ENCODE results near the gene TFF2.

Gene TFF2

DNA sequence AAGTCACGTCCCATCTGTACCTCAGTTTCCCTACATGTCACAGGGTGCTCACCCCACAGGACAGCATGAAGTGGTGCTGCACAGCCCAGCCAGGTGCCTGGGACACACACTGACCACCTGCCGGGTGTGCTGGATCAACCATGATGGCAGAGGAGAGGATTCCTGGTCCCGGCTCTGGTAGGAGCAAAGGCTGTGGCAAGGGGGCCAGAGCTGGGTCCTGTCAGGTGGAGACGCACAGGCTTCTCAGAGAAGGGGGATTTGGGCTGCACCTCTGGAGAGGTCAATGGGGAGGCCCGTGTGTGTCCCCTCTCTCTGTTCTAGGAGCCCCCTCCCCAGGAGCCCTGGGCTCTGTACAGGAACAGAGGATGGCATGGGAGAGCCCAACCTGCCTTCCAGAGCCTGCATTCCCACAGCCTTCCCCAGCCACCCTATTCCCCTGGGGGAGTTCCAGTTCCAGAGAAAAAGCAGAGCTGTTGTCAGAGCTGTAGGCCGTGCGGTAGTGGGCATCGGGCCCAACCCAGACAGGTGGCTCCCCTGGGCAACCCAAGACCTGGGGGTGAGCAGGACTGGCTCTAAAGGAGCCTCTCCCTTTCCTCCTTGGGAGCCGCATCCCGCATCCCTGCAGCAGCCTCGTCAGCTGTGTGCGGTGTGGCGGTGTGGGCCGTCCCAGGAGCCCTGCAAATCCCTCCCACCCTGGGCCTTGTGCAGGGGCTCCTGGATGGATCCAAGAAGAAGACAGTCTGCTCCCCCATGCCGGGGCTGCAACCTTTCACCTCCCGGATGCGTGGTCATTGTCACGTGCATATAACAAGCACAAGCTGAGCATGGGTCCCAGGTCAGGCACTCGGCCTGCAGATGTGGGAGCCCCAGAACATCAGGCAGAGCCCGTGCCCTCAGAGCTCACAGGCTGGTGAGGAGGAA is 32.7 kb downstream of the TFF2 start:
- no peak for DNase-seq

DNA sequence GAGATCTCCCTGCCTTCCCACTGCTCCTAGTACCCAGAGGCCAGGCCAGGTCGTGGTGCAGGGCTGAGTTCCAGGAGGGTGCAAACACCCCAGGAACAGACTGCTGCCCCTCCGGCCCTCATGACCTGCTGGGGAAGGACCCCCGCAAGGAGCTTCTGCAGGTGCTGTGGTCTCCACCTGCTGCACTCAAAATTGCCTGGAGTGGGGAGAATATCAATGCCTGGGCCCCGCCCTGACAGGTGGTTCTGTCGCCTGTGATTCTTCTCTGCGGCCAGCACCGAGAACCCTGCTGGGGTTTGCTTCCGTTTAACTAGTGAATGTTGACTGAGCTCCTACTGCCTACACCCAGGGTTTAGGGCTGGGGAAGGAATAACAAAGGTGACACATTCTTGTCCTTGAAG is 33.5 kb downstream of the TFF2 start:
- DNase-seq, result no peak

DNA sequence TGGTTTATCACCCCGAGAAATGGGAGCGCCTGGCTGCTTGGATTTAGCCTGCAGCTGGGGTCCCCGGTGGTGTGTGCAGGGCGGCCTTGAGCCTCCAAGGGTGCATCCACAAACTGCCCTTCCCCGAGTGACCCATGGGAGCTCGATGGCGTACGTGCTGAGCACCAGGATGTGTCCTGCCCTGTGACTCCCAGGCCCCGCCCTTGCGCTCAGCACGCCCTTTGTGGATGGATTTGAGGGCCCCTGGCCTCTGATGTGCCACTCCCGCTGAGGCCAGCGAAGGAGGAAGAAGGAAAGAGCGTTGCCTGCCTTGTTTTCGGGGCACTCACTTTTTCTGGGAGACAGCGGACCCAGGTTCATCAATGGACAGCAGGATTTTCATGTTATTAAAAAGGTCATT is 33.9 kb downstream of the TFF2 start:
- DNase-seq, result no peak

DNA sequence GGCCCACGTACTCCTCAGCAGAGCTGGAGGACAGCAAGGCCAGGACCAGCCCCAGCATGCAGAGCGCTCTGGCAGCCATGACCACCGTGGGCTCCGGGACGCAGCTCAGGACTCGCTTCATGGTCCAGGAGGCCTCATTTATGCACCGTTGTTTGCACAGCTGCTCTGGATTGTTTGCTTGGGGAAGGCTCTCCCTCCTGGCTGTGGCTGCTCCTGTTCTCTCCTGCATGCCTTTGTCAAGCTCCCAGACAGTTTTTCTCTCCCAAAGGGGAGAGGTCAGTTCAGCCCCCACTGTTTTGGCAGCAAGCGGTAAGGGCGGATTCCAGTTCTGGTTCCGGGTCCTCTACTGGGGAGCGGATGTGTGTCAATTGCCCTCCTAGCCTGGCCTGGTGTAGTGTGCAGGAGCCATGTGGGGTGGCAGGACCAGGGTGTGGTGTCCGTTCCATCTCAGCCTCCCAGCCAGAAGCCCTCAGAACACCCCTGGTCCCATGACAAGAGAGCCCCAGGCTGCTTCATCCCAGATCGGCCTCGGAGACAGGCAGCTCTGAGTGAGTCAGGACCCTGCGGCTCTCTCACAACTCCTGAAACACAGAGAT is 35.4 kb downstream of the TFF2 start, which contains the start of gene TFF3:
TFF3 (minus strand) TSS at position 114 of the 596 bp plus-strand sequence; CDS start at position 79, 35 bp downstream.
- peak; percentile 47 for DNase-seq

DNA sequence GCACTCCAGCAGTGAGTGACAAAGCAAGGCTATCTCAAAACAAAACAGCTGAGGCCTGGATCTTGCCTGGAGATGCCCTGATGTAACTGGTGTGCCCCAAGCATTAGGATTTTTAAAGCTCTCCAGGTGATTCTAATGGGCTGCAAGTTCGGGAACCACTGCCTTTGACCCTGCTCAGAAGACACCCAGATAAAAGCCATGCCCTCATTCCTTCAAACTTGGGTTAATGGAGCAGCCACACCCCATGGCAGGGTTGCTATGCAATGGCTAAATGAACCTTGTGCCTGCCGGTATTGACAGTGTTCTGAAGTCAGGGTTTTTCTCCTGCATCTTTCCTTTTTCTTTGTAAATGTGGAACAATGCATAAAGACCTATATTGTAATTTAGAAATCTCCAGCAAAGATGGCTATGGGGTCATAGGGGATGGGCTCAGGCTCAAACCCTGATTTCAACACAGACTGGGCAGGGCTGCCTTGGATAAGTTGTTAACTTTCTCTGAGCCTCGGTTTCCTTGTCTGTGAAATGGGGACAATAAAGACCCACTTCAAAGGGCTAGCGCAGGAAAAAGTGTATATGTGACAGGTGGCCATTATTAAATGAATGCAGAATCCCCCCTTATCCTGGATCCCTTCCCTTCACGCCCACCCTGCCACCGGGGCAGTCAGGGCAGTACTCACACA is 36.0 kb downstream of the TFF2 start:
- DNase-seq, result no peak

DNA sequence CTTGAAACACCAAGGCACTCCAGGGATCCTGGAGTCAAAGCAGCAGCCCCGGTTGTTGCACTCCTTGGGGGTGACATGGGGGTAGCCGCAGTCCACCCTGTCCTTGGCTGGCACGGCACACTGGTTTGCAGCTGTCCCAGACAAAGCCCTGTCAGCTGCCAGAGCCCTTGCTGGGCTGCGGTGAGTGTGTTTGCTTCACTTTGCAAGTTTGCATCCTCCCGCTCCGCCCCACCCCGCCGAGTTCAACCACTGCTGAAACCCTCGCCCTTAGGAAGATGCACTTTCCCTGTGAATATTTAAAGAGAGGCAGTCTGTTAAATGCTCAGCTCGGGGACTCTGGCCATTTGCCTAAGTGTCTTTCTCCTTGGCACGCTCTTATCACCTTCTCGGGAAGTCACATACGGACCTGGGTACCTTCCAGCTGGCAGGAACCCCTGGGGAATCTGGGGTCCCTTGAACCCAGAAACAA is 37.3 kb downstream of the TFF2 start:
- DNase-seq, result no peak

DNA sequence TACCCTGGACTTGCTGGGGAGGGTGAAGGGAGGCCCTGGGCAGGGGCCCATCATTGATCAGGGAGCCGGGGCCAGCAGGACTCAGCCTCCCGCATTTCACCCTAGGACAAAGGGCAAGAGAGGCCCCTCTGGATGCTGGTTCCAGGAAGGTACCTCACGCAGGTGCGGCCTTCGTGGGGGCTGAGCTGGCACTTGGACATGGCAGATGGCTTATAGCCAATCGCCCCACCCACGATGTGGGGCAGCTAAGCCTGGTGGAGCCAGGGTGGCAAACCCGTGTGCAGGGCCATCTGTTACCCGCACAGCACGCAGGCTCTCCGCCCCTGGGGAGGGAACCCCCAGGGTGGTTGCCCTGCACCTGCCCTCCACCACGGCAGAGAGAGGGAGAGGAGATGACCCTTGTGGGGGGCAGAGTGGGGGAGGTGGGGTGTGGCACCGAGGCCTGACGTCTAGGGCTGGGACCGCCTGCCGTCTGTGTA is 38.1 kb downstream of the TFF2 start:
- DNase-seq, result no peak

DNA sequence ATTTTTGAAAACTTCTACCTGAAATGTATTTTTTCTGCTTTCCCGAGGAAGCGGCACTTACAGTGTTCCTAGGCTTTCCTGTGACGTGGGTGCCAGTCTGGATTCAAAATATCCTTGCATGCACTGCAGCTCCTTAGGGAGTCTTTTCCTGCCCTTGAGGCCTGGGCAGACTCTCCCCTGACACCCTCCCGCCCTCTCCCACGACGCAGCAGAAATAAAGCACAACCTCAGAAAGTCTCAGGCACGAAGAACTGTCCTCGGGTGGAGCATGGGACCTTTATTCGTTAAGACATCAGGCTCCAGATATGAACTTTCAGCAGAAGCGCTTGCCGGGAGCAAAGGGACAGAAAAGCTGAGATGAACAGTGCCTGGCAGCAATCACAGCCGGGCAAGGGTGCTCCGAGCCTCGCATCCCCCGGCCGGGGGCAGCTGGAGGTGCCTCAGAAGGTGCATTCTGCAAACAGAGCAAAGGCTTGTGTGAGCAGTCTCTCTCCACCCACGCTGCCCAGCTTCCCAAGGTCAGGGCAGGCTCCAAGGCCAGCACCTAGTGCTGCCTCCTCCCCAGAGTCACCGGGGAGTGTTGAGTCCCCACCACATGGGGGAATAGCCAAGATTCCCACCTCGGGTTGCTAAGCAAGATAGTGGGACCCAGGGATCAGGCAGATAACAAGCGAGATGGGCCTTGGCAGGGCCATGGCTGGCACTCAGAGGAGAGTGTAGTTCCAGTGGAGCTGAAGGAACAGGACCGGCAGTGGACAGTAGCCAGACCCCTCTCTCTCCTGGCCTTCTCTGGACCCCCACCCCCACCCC is 38.8 kb downstream of the TFF2 start:
- peak; percentile 41 for DNase-seq

DNA sequence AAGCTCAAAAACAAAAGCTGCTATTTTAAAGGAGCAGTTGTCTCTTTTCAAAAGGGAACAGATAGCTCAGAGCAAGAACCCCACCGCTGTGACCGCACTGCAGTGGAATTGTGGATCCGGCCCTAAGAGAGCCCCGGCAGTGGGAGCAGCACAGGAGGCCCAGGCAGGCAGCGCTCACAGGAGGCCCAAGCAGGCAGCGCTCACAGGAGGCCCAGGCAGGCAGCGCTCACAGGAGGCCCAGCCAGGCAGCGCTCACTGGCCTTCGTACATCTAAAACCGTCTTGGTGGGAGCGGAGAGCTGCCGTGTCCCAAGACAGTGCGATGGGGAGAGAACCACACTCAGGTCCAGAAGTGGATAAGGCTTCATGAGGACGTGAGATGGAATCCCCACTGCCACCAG is 39.6 kb downstream of the TFF2 start:
- DNase-seq, result peak; percentile 41

DNA sequence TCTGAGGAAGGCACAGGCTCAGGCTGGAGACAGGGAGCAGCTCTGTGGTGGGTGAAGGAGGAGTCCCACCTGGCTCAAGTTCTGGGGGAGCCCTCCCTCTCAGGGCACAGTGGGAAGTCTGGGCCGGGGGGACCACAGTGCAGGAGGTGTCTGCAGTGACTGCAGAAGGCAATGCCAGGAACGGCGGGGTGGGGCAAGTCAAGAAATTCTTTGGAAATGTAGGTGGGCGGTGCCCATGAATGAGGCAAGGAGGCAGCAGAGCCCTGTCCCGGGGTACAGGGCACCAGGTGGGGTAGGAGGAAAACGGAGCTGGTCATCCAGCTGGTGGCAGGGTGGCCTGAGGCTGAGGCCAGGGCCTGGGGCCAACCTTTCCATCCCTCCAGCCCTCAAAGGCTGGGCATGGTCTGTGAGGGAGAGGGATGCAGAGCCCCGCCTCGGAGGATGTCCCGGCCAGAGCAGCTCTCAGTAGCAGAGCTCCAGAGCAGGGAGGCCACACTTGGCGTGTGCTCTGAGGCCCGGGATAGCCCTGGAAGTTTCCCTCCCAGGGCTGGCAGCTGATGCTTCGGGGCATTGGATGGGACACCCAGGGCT is 40.3 kb downstream of the TFF2 start:
- peak; percentile 42 for DNase-seq

DNA sequence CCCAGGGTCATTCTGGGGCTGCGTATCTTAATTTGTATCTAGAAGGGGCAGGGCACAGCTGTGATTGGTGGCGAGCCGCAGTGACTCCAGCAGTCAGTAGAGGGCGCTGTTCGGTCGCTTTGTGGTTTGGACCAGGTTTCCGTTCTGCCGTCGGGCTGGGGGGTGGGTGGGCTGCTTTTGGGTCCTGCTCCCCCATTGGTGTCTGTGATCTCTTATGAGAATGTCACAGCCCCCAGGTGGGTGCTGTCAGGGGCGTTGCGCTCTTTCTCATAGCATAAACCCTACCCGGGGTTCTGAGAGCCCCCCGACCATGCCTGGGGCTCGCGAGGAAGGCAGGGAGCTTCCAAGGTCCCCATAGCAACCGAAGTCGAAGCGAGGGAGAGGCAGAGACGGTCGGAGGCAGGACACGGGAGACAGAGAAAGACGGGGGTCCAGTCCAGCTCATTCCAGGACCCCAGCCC is 41.0 kb downstream of the TFF2 start:
- DNase-seq, result peak; percentile 75

DNA sequence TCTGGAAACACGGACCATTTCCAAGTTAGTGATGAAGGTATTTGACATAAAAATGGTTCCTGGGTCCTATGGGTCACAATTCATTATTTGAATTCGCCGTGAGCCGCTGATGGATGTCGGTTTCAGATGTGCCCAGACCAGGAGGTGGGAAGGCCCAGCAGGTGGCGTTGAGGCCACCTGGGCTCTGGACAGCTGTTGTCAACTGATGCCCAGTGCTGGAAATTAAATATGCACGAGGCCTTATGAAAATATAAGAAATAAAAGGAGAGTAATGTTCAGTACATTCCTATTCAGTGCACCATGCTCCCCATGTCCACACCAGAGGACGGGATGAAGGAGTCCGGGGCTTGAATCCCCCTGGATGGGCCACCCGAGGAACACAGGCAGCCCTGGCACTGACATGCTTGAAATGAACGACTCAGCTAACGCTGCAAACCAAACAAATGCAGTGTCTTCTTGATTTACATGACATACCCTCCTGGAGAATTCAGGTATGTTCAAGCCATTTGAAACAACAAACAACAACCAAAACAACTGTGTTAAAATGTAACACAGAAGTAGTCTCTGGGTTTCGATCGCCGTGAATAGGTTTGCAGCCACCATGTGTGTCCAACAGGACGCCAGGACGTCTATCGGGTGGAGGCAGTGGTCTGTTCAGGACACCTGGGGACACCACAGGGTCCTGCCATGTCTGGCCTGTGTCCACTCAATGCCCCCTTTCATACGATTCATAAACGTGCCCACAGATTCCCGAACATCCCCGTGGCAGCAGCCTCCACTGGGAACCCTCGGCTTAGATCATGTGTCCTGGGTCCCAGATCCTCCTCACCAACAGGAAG is 41.7 kb downstream of the TFF2 start:
- DNase-seq, result peak; percentile 34

DNA sequence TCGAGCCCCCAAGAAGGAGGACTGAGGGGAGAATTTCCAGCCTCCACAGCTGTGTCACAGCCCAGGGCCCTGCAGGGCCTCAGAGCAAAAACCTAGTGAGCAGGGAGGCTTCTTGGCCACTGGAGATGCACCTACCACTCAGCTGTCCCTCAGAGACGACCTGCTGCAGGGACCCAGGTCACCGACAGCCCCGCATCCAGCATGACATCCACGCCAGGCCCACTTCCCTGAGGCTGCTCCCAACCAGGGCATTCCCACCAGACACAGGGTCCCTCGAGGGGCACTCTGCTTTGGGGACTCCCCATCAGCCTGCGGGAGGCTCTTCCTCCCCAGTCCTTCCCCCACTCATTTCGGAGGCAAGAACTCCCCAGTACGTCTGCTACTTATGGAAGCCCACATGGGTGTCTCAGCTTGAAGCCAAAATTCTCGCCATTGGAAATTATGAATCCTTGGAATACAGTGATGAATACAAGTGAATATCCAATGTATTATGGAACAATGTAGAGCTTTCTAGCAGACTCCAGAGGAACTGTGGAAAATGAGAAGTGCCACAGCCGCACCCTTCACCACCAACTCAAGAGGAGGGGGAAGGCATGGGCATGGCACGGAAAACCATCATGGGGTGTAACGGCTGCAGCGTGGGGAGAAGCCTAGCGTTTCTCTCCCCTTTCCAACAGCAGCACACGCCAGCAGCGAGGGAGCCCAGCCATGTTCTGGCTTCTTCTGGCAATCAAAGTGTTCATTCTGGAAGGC is 42.5 kb downstream of the TFF2 start:
- DNase-seq, result peak; percentile 40

DNA sequence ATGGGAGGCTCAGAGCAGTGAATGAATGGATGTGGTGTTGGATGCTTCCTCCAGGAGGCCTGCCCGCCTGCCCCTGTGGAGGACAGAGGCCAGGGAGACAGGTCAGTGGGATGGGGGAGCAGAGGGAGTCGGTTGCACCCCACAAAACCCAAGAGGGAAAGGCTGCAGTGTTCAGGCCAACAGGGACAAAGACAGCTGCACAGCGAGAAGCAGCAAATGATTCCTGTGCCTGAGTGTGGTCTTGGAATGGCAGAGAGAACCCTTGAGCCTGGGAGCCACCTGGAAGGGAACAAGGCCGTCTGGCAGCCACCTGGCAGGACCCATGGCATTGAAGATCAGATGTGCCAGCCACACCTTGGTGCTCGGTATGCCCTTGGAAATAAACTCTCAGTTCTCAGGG is 43.7 kb downstream of the TFF2 start:
- DNase-seq, result peak; percentile 11

DNA sequence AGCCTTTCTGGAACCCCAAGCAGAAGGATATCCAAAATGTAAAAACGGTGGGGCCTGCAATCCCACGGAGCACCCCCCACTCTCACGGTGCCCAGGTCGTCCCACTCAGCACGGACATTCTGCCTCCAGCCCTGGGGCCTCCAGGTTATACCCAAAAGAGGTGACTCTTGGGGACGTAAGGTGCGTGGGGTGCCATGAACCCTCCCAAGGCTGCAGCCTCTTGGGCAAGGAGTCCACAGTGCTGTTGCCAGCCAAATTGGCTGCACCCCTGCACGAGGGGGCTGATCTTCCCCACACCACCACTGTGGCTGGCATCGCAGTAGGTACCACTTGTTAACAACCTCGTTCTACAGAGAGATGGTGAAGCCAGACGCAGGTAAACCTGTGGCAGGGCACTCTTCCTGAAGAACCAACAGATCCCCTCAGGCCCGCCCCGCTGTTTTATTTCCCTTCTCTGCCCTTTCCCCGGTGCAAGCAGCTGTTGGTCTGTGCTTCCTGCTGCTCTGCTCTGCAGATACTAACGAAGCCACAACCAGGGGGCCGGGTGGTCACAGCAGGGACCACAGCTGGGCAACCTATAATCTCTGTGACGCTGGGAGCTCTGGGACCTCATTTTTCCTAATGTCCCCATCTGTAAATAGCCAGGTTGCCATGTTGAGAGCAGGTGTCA is 44.3 kb downstream of the TFF2 start:
- DNase-seq, result peak; percentile 31

DNA sequence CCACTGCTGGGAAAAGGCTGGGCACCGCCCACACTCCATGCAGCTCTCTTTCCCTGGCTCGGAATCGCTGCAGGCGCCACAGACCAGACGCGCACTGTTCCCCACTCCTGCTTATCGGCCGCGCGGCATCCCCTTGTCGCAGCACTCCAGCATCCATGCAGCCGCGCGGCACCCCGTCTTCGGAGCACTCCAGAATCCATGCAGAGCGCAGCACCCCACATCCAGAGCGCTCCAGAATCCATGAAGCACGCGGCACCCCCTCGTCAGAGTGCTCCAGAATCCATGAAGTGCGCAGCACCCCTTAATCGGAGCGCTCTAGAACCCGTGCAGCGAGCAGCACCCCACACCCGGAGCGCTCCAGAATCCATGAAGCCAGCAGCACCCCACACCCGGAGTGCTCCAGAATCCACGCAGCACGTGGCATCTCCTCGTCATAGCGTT is 45.1 kb downstream of the TFF2 start:
- no peak for DNase-seq

DNA sequence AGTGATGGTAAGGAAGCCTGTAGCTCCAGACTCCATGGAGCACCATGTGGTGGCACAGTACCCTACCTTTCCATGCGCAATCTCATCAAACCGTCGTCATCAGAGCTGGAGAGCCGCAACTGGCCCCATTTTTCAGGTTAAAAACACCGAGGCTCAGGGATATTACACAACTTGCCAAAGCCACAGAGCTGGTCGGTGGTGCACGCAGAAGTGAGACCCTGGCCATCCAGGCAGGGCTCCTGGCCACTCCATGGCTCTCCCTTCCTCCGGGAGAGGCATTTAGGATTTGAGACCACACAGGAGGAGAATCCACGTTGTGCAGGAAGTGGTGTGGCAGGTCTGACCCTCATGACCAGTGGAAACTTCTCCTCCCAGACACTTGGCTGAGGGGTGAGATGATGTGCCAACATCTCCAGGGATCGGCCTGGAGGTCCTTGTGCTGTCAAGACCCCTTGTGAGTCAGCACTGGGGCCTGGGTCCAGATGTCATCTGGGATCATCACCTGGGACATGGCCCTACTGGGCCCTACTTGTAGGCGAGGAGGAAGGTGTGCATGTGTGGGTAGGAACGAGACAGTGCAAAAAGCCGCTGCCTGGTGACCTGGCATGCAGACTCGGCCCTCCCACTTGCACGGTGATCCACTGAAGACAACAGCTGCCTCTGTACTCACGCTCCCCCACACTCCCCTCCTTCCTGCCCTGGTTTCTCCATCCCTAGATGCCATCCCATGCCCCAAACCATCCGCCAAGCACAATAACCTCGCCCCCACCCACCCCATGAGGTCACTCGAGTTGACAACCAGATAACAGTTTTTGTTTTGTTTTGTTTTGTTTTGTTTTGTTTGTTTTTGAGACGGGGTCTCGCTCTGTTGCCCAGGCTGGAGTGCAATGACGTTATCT is 46.0 kb downstream of the TFF2 start:
- DNase-seq, result peak; percentile 26

DNA sequence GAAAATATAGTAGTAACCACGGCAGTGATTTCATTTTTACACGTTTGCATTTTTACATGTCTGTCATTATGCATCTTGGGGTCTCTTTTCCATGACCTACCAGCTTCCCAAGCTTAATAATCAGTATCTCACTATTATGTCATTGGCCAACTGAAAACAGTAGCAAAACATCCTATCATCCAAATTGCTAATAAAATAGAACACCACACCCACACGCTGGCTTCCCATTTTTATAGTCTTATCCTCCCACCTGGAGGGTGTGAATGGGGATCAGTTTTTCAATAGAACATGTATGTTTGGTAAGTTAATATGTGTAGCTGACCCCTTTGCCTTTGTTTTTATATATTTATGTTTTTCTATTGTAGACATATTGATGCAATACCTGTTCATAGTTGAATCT is 47.4 kb downstream of the TFF2 start:
- no peak for DNase-seq

DNA sequence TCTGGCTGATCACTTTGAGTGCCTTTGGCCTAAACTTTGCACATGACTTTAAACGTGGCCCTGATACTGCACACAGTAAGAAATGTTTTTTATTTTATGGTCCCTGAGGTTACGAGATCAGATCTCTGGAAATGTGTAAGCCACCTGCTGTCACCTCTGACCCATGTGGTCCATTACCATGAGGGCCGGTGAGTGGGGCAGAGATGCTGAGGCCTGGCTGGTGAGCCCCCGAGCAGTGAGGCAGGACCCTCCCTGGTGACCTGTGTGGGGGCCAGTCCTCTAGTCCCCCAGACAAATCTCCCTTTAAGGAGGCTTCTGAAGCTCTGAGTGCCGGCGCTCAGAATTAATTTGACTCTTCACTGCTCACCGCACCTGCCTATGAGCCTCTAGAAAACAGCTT is 48.0 kb downstream of the TFF2 start:
- no peak for DNase-seq
